ENCODE measurements around the gene GGT5. TPM values are rescaled to one million over a fixed set of nuclear protein-coding genes. Genes with fewer than 3 reads are reported as not detected.
"Not testable (repeated sequence)": the region's sequence is repeated elsewhere in the genome, so short reads cannot be mapped to it uniquely, and the experiment has no call there.

The GGT5 gene
- total RNA-seq, 1 experiment from 2014 or later, result not detected

GRCh38 chr22:24270556-24271385 lies 25.9 kb upstream of the GGT5 start, which contains the start of gene SPECC1L:
SPECC1L (plus strand) TSS chr22:24270831; CDS start chr22:24302232, 31,401 bp downstream.
- Histone ChIP-seq H3K4me3 (peak within 1 kb of the TSS; percentile 90), H3K36me3 (peaks cover 11% of the 10 kb centered on the region), H3K27me3 (no peaks in the 10 kb centered on the region), H3K9me3 (no peaks in the 10 kb centered on the region)
- peak; percentile 90 for DNase-seq

- DNase-seq, H3K27me3 ChIP-seq, H3K9me3 ChIP-seq, H3K4me3 ChIP-seq, H3K36me3 ChIP-seq: not testable (repeated sequence)
Measured at GRCh38 chr22:24266495-24266894, 21.6 kb upstream of the GGT5 start.

- H3K4me3 ChIP-seq, result no peak overlapping the region
- DNase-seq, result no peak
- no peaks in the 10 kb centered on the region for H3K9me3 ChIP-seq
- H3K36me3 ChIP-seq, result no peaks in the 10 kb centered on the region
- no peaks in the 10 kb centered on the region for H3K27me3 ChIP-seq
Measured at GRCh38 chr22:24265734-24266133, 20.9 kb upstream of the GGT5 start.

GRCh38 chr22:24264329-24264896 lies 19.5 kb upstream of the GGT5 start:
- H3K36me3 ChIP-seq, H3K4me3 ChIP-seq, DNase-seq, H3K27me3 ChIP-seq, H3K9me3 ChIP-seq: not testable (repeated sequence)

- not testable (repeated sequence) for H3K36me3 ChIP-seq, H3K27me3 ChIP-seq, H3K4me3 ChIP-seq, H3K9me3 ChIP-seq, DNase-seq
Measured at GRCh38 chr22:24263479-24263878, 18.6 kb upstream of the GGT5 start.

- H3K27me3 ChIP-seq, H3K9me3 ChIP-seq, H3K4me3 ChIP-seq, DNase-seq, H3K36me3 ChIP-seq: not testable (repeated sequence)
Measured at GRCh38 chr22:24262185-24262749, 17.4 kb upstream of the GGT5 start.

- H3K36me3 ChIP-seq, H3K27me3 ChIP-seq, H3K4me3 ChIP-seq, H3K9me3 ChIP-seq: not testable (repeated sequence)
- peak; percentile 69 for DNase-seq
Measured at GRCh38 chr22:24259459-24259858, 14.6 kb upstream of the GGT5 start.

GRCh38 chr22:24256736-24257135 lies 11.9 kb upstream of the GGT5 start:
- not testable (repeated sequence) for H3K36me3 ChIP-seq, H3K9me3 ChIP-seq, DNase-seq, H3K4me3 ChIP-seq, H3K27me3 ChIP-seq

- H3K36me3 ChIP-seq, DNase-seq, H3K4me3 ChIP-seq, H3K9me3 ChIP-seq, H3K27me3 ChIP-seq: not testable (repeated sequence)
Measured at GRCh38 chr22:24256136-24256535, 11.3 kb upstream of the GGT5 start.

GRCh38 chr22:24253126-24253525 lies 8.2 kb upstream of the GGT5 start:
- not testable (repeated sequence) for H3K36me3 ChIP-seq, H3K9me3 ChIP-seq, H3K4me3 ChIP-seq, H3K27me3 ChIP-seq, DNase-seq

GRCh38 chr22:24251286-24251685 lies 6.4 kb upstream of the GGT5 start:
- not testable (repeated sequence) for DNase-seq, H3K36me3 ChIP-seq, H3K4me3 ChIP-seq, H3K9me3 ChIP-seq, H3K27me3 ChIP-seq

- H3K27me3 ChIP-seq, DNase-seq, H3K36me3 ChIP-seq, H3K4me3 ChIP-seq, H3K9me3 ChIP-seq: not testable (repeated sequence)
Measured at GRCh38 chr22:24249413-24249812, 4.5 kb upstream of the GGT5 start.

GRCh38 chr22:24248611-24249010 lies 3.7 kb upstream of the GGT5 start:
- not testable (repeated sequence) for DNase-seq, H3K4me3 ChIP-seq, H3K27me3 ChIP-seq, H3K36me3 ChIP-seq, H3K9me3 ChIP-seq

GRCh38 chr22:24247564-24248344 lies 2.9 kb upstream of the GGT5 start:
- DNase-seq, result peak; percentile 93
- Histone ChIP-seq H3K9me3 (no peaks in the 10 kb centered on the region), H3K4me3 (no peak overlapping the region), H3K27me3 (no peaks in the 10 kb centered on the region), H3K36me3 (no peaks in the 10 kb centered on the region)

- peak; percentile 15 for DNase-seq
- Histone ChIP-seq H3K36me3 (no peaks in the 10 kb centered on the region), H3K4me3 (no peak overlapping the region), H3K27me3 (no peaks in the 10 kb centered on the region), H3K9me3 (no peaks in the 10 kb centered on the region)
Measured at GRCh38 chr22:24247011-24247507, 2.2 kb upstream of the GGT5 start.

- not testable (repeated sequence) for H3K4me3 ChIP-seq, DNase-seq, H3K36me3 ChIP-seq
Measured at GRCh38 chr22:24245584-24246561, 991 bp upstream of the GGT5 start.

More at GRCh38 chr22:24245584-24246561, 991 bp upstream of the GGT5 start:
- not testable (repeated sequence) for H3K27me3 ChIP-seq, H3K9me3 ChIP-seq

Measured in MG63 (cell line).